GM21360 (cell line): ENCODE data around the gene TUBB2A.
"Not testable (repeated sequence)": the region's sequence is repeated elsewhere in the genome, so short reads cannot be mapped to it uniquely, and the experiment has no call there.

Source experiments
- ATAC-seq: cut with Tn5 transposase; IDR thresholded peaks from one replicate; pipeline ENCODE4 v1.9.1; 2021; ENCODE audit warnings: mild to moderate bottlenecking, moderate library complexity; ENCODE audit not compliant: unreplicated experiment

Gene TUBB2A

DNA sequence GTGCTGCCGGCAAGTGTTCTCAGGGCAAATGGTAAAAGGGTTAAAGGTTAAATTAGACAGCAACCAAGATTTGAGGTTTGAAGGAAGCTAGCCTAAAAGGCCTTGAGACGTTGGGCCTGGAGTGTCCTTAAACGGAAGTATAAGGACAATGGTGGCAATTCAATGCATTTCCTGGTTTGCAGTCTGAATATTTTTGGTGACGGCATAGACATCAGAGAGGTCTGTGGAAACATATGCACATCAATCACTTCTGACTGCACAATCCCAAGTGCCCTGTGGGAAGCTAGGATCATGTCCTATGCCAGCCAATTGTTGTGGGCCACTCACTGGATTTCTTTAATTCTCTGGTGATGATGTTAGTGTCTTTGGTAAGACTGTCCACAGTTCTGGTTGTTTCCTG, 25.7 kb upstream of the TUBB2A start:
- no peak for ATAC-seq

GRCh38 chr6:3181105-3181504, 23.8 kb upstream of the TUBB2A start:
- ATAC-seq: no peak

GRCh38 chr6:3179945-3180344, 22.6 kb upstream of the TUBB2A start:
- ATAC-seq: not testable (repeated sequence)

DNA sequence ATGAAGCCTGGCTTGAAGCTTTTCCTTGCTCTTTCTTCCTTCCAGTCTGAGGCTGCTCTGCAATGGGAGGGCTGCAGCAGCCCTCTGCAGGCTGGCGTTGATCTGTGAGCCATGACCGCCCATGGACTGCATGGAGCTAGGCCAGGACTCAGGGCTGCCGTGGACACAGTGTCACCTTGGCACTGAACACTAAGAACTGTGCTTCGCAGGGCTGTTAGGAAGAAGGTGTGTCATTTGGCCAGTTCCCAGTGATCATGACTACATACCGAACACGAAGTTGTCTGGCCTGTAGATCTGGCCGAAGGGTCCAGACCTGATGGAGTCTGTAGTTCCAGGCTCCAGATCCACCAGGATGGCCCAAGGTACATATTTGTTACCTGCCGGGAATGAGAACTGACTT, 21.3 kb upstream of the TUBB2A start:
- not testable (repeated sequence) for ATAC-seq

DNA sequence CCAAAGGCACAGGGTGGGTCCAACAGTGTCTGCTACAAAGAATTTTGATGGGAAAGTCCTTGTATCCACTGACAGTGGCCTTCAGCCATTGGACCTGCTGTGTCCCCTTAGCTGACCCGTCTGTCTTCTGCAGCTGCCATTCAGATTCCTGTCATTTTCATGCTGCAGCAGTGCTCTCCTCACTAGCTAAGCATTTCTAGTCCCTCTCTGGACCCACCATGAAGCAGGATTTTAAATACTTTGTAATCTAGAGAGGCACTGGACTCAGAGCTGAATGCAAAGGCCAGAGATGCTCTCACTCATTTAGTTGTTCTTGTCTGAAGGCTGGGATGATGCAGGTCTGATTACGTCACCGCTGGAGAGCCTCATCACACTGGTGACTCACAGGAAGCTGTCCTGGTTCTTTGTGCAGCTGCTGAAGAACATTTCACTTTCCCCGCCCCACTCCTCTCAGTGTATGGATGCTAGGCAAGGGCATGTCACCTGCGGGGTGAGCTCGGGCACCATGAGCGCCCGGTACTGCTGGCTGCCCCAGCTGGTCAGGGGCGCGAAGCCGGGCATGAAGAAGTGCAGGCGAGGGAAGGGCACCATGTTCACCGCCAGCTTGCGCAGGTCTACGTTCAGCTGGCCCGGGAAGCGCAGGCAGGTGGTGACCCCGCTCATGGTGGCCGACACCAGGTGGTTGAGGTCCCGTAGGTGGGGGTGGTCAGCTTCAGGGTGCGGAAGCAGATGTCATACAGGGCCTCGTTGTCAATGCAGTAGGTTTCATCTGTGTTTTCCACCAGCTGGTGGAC, 19.4 kb upstream of the TUBB2A start:
- no peak for ATAC-seq

GRCh38 chr6:3175715-3176402, 18.5 kb upstream of the TUBB2A start:
- no peak for ATAC-seq

DNA sequence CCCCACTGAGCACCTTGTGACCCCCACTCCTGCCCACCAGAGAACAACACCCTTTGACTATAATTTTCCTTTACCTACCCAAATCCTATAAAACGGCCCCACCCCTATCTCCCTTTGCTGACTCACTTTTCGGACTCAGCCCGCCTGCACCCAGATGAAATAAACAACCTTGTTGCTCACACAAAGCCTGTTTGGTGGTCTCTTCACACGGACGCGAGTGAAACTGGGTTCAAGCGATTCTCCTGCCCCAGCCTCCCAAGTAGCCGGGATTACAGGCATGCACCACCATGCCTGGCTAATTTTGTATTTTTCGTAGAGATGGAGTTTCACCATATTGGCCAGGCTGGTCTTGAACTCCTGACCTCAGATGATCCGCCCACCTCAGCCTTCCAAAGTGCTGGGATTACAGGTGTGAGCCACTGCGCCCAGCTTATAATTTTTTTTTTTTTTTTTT, 16.3 kb upstream of the TUBB2A start:
- not testable (repeated sequence) for ATAC-seq

- ATAC-seq: not testable (repeated sequence)
These were observed 15.4 kb upstream of the TUBB2A start for GRCh38 chr6:3172789-3173188.

DNA sequence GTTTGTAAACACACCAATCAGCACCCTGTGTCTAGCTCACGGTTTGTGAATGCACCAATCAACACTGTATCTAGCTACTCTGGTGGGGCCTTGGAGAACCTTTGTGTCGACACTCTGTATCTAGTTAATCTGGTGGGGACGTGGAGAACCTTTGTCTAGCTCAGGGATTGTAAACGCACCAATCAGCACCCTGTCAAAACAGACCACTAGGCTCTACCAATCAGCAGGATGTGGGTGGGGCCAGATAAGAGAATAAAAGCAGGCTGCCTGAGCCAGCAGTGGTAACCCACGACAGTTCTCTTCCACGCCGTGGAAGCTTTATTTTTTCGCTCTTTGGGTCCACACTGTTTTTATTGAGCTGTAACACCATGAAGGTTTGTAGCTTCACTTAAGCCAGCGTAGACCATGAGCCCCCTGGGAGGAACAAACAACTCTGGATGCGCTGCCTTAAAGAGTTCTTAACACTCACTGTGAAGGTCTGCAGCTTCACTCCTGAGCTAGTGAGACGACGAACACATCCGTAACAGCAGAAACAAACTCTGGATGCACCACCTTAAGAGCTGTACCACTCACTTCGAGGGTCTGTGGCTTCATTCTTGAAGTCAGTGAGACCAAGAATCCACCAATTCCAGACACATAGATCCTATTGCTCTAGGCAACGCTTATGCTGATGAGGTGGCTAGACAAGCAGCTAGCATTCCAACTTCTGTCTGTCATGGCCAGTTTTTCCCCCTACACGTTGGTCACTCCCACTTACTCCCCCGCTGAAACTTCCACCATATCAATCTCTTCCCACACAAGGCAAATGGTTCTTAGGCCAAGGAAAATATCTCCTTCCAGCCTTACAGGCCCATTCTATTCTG, 14.2 kb upstream of the TUBB2A start:
- ATAC-seq: not testable (repeated sequence)

DNA sequence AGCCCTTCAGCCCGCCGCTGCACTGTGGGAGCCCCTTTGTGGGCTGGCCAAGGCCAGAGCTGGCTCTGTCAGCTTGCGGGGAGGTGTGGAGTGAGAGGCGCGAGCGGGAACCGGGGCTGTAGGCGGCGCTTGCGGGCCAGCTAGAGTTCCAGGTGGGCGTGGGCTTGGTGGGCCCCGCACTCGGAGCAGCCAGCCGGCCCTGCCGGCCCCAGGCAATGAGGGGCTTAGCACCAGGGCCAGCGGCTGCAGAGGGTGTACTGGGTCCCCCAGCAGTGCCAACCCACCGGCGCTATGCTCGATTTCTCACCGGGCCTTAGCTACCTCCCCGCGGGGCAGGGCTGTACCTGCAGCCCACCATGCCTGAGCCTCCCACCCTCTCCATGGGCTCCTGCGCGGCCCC, 13.3 kb upstream of the TUBB2A start:
- ATAC-seq: not testable (repeated sequence)

DNA sequence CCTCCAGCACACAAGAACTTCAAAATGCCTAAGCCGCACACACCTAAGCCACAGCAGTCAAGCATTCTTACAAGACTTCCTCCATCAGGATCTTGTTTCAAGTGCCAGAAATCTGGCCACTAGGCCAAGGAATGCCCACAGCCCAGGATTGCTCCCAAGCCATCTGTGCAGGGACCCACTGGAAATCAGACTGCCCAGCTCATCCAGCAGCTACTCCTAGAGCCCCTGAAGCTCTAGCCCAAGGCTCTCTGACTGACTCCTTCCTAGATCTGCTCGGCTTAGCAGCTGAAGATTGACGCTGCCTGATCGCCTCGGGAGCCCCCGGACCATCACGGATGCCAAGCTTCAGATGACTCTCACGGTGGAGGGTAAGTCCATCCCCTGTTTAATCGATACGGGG, 10.7 kb upstream of the TUBB2A start:
- ATAC-seq: not testable (repeated sequence)

GRCh38 chr6:3166535-3167225, 9.3 kb upstream of the TUBB2A start:
- ATAC-seq: not testable (repeated sequence)

GRCh38 chr6:3165631-3166534, 8.5 kb upstream of the TUBB2A start:
- ATAC-seq: no peak

- ATAC-seq: no peak
These were observed 7.0 kb upstream of the TUBB2A start for GRCh38 chr6:3164388-3164787.

GRCh38 chr6:3163248-3163594, 5.9 kb upstream of the TUBB2A start:
- peak; percentile 7 for ATAC-seq

DNA sequence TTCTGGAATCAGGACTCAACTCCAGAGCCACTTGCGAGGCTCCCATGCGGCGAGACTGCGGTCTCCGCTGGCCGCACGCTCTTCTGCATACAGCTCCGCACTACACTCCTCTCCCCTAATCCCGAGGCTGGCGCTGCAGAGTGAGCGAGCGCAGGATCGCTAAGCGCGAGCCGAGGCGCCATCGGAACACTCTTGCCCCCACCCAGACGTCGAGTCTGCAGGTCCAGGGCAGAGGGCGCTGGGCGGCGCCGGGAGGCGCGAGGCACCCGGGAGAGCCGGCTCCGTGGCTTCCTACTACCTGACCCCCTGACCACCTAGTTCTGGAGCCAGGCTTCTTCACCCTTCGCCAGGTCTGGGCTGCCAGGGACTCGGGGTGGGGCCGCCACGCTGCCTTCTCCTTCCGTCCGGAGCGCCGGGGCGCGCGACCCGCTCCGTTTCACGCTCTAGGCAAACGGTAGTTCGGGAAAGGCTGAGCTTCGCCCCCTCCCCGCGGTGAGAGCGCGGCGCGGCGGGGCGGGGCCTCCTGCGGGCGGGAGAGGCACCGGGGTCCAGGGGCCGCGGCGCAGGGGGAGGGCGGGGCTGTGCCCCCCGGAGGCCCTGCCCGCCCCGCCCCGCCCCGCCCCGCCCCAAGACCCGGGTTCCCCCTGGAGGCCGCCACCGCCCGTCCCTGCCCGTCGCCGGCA, 5.4 kb upstream of the TUBB2A start:
- ATAC-seq: peak; percentile 65

- no peak for ATAC-seq
These were observed 4.7 kb upstream of the TUBB2A start for GRCh38 chr6:3162067-3162497.

- ATAC-seq: no peak
These were observed 2.7 kb upstream of the TUBB2A start for GRCh38 chr6:3159805-3160781.
